ENCODE results near the gene GUCD1.
"Not testable (repeated sequence)": the region's sequence is repeated elsewhere in the genome, so short reads cannot be mapped to it uniquely, and the experiment has no call there.

The GUCD1 gene

GRCh38 chr22:24536089-24536488, 18.8 kb downstream of the GUCD1 start:
- TF ChIP-seq MAX (IDR thresholded peaks at IDR 0.05; ENCODE audit: low read depth, low read length), result no peak
- no peak for TF ChIP-seq POLR2A (IDR thresholded peaks at IDR 0.05; ENCODE audit: extremely low read depth, insufficient read length)
- TF ChIP-seq CTCF (IDR thresholded peaks at IDR 0.05; ENCODE audit: low read depth, low read length), result no peak
- no peak for TF ChIP-seq MYC (IDR thresholded peaks at IDR 0.05; ENCODE audit: low read depth, low read length)
- H3K4me3 ChIP-seq (ENCODE audit: low read depth, low read length), result no peak overlapping the region
- no peak for DNase-seq (ENCODE audit: low read depth)

GRCh38 chr22:24535348-24535747, 19.6 kb downstream of the GUCD1 start:
- no peak for DNase-seq (ENCODE audit: low read depth)
- no peak overlapping the region for H3K4me3 ChIP-seq (ENCODE audit: low read depth, low read length)
- no peak for TF ChIP-seq POLR2A (IDR thresholded peaks at IDR 0.05; ENCODE audit: extremely low read depth, insufficient read length)
- no peak for TF ChIP-seq CTCF (IDR thresholded peaks at IDR 0.05; ENCODE audit: low read depth, low read length)
- TF ChIP-seq MYC (IDR thresholded peaks at IDR 0.05; ENCODE audit: low read depth, low read length), result no peak
- TF ChIP-seq MAX (IDR thresholded peaks at IDR 0.05; ENCODE audit: low read depth, low read length), result no peak

- no peak overlapping the region for H3K4me3 ChIP-seq (ENCODE audit: low read depth, low read length)
- no peak for DNase-seq (ENCODE audit: low read depth)
- TF ChIP-seq MAX (IDR thresholded peaks at IDR 0.05; ENCODE audit: low read depth, low read length), result no peak
- TF ChIP-seq POLR2A (IDR thresholded peaks at IDR 0.05; ENCODE audit: extremely low read depth, insufficient read length), result no peak
- TF ChIP-seq MYC (IDR thresholded peaks at IDR 0.05; ENCODE audit: low read depth, low read length), result no peak
- no peak for TF ChIP-seq CTCF (IDR thresholded peaks at IDR 0.05; ENCODE audit: low read depth, low read length)
These were observed 22.9 kb downstream of the GUCD1 start for GRCh38 chr22:24532075-24532474.

GRCh38 chr22:24530968-24531367, 24.0 kb downstream of the GUCD1 start:
- not testable (repeated sequence) for DNase-seq (ENCODE audit: low read depth); H3K4me3 ChIP-seq (ENCODE audit: low read depth, low read length)

- DNase-seq (ENCODE audit: low read depth), result no peak
- H3K4me3 ChIP-seq (ENCODE audit: low read depth, low read length), result no peak overlapping the region
- TF ChIP-seq POLR2A (IDR thresholded peaks at IDR 0.05; ENCODE audit: extremely low read depth, insufficient read length) (no peak), MAX (IDR thresholded peaks at IDR 0.05; ENCODE audit: low read depth, low read length) (no peak), CTCF (IDR thresholded peaks at IDR 0.05; ENCODE audit: low read depth, low read length) (no peak)
These were observed 25.0 kb downstream of the GUCD1 start for GRCh38 chr22:24529898-24530297.

- DNase-seq (ENCODE audit: low read depth), result no peak
- H3K4me3 ChIP-seq (ENCODE audit: low read depth, low read length), result no peak overlapping the region
- no peak for TF ChIP-seq MAX (IDR thresholded peaks at IDR 0.05; ENCODE audit: low read depth, low read length)
- TF ChIP-seq MYC (IDR thresholded peaks at IDR 0.05; ENCODE audit: low read depth, low read length), result no peak
- TF ChIP-seq CTCF (IDR thresholded peaks at IDR 0.05; ENCODE audit: low read depth, low read length), result no peak
- TF ChIP-seq POLR2A (IDR thresholded peaks at IDR 0.05; ENCODE audit: extremely low read depth, insufficient read length), result no peak
These were observed 28.7 kb downstream of the GUCD1 start for GRCh38 chr22:24526191-24526590.

Measured in NB4 (cell line).